Measurements from ENCODE around the gene HMGCR. TPM values are rescaled to one million over a fixed set of nuclear protein-coding genes. Genes with fewer than 3 reads are reported as not detected.

HMGCR gene
- total RNA-seq, 2 experiments from 2014 or later = 45.7 to 53.4 TPM

- ChIA-PET CTCF (interaction anchor here (1.4 to 1.7 kb wide), 3 partner anchors 14 to 285 kb away, joined by 5 to 11 read pairs (median 6); partner anchors contain the start of genes ANKRD31 and GCNT4), POLR2A (interaction anchor here (1.3 to 1.9 kb wide), 3 partner anchors 101 to 379 kb away, joined by 3 to 8 read pairs (median 3); partner anchors contain the start of gene ANKRD31)
These were observed 474 bp downstream of the HMGCR start for GRCh38 chr5:75337366-75338021.

- CTCF ChIA-PET = interaction anchor here (0.6 kb wide), 1 partner anchor 58 kb away, joined by 4 read pairs; no protein-coding TSS in a partner anchor
- POLR2A ChIA-PET = no interaction called here
These were observed 1.4 kb downstream of the HMGCR start for GRCh38 chr5:75338408-75338807.

GRCh38 chr5:75340714-75341478 is 3.9 kb downstream of the HMGCR start:
- CTCF ChIA-PET = no interaction called here

GRCh38 chr5:75341934-75342333 is 4.9 kb downstream of the HMGCR start:
- ChIA-PET CTCF (no interaction called here), POLR2A (no interaction called here)

More at GRCh38 chr5:75340714-75341478, 3.9 kb downstream of the HMGCR start:
- POLR2A ChIA-PET = no interaction called here

GRCh38 chr5:75342836-75343235 is 5.8 kb downstream of the HMGCR start:
- ChIA-PET CTCF (no interaction called here), POLR2A (no interaction called here)

- CTCF ChIA-PET = no interaction called here
- POLR2A ChIA-PET = no interaction called here
These were observed 11.2 kb downstream of the HMGCR start for GRCh38 chr5:75348241-75348640.

GRCh38 chr5:75349663-75350062 is 12.6 kb downstream of the HMGCR start:
- ChIA-PET POLR2A (no interaction called here), CTCF (no interaction called here)

GRCh38 chr5:75351139-75351926 is 14.3 kb downstream of the HMGCR start:
- CTCF ChIA-PET = interaction anchor here (0.7 to 1.9 kb wide), 3 partner anchors 14 to 20 kb away, joined by 3 to 7 read pairs (median 6); partner anchors contain the start of gene HMGCR
- POLR2A ChIA-PET = interaction anchor here (0.6 kb wide), 1 partner anchor 587 kb away, joined by 9 read pairs; no protein-coding TSS in a partner anchor

- POLR2A ChIA-PET = no interaction called here
- CTCF ChIA-PET = no interaction called here
These were observed 18.2 kb downstream of the HMGCR start for GRCh38 chr5:75355236-75355635.

GRCh38 chr5:75356719-75357118 is 19.7 kb downstream of the HMGCR start:
- POLR2A ChIA-PET = no interaction called here
- CTCF ChIA-PET = no interaction called here

GRCh38 chr5:75358117-75358516 is 21.1 kb downstream of the HMGCR start:
- POLR2A ChIA-PET = no interaction called here

GRCh38 chr5:75361310-75361709 is 24.3 kb downstream of the HMGCR start:
- POLR2A ChIA-PET = no interaction called here
- CTCF ChIA-PET = interaction anchor here (1.0 kb wide), 1 partner anchor 17 kb away, joined by 3 read pairs; no protein-coding TSS in a partner anchor

More at GRCh38 chr5:75358117-75358516, 21.1 kb downstream of the HMGCR start:
- CTCF ChIA-PET = interaction anchor here (1.6 kb wide), 1 partner anchor 122 kb away, joined by 3 read pairs; the partner anchor contains the start of gene ANKRD31

- POLR2A ChIA-PET = interaction anchor here (0.6 kb wide), 1 partner anchor 1797 kb away, joined by 4 read pairs; the partner anchor contains the start of gene ANKRA2
- CTCF ChIA-PET = interaction anchor here (1.0 kb wide), 1 partner anchor 18 kb away, joined by 3 read pairs; no protein-coding TSS in a partner anchor
These were observed 25.5 kb downstream of the HMGCR start for GRCh38 chr5:75362474-75362975.

GRCh38 chr5:75363111-75363510 is 26.1 kb downstream of the HMGCR start:
- ChIA-PET POLR2A (interaction anchor here (0.6 kb wide), 1 partner anchor 1798 kb away, joined by 4 read pairs; the partner anchor contains the start of gene ANKRA2), CTCF (no interaction called here)

- POLR2A ChIA-PET = no interaction called here
- CTCF ChIA-PET = interaction anchor here (0.7 kb wide), 1 partner anchor 204 kb away, joined by 3 read pairs; no protein-coding TSS in a partner anchor
These were observed 26.9 kb downstream of the HMGCR start for GRCh38 chr5:75363726-75364495.

GRCh38 chr5:75364571-75365280 is 27.7 kb downstream of the HMGCR start:
- ChIA-PET POLR2A (no interaction called here), CTCF (interaction anchor here (0.7 to 1.2 kb wide), 2 partner anchors 14 to 203 kb away, joined by 3 read pairs; no protein-coding TSS in a partner anchor)

- POLR2A ChIA-PET = no interaction called here
These were observed 28.7 kb downstream of the HMGCR start for GRCh38 chr5:75365740-75366139.

GRCh38 chr5:75366787-75367186 is 29.8 kb downstream of the HMGCR start:
- CTCF ChIA-PET = no interaction called here
- POLR2A ChIA-PET = no interaction called here

More at GRCh38 chr5:75365740-75366139, 28.7 kb downstream of the HMGCR start:
- CTCF ChIA-PET = interaction anchor here (1.2 kb wide), 1 partner anchor 15 kb away, joined by 3 read pairs; no protein-coding TSS in a partner anchor

All from activated CD8-positive, alpha-beta memory T cell treated with anti-CD3 and anti-CD28 coated beads for 36 hours (primary cell).